ENCODE measurements around the gene MOK.
"Not testable (repeated sequence)": the region's sequence is repeated elsewhere in the genome, so short reads cannot be mapped to it uniquely, and the experiment has no call there.

Gene MOK

GRCh38 chr14:102280376-102280962, 24.5 kb downstream of the MOK start:
- no peak for DNase-seq

GRCh38 chr14:102279688-102280348, 25.1 kb downstream of the MOK start:
- DNase-seq = no peak

- DNase-seq = no peak
Observed at GRCh38 chr14:102279282-102279681, 25.7 kb downstream of the MOK start.

DNA sequence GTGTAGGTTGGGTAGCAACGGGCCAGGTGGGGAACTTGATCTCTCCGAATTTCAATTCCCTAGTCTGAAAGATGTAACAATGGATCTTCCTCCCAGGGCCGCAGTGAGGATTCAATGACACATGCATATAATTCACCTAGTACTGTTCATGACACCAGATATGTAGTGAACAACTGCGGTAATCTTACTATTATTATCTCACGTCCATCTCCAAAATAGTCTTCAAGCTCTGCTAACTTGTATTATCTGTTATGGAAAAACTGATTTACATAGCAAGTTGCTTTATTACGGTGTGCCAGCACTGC, 26.4 kb downstream of the MOK start:
- DNase-seq = no peak

DNA sequence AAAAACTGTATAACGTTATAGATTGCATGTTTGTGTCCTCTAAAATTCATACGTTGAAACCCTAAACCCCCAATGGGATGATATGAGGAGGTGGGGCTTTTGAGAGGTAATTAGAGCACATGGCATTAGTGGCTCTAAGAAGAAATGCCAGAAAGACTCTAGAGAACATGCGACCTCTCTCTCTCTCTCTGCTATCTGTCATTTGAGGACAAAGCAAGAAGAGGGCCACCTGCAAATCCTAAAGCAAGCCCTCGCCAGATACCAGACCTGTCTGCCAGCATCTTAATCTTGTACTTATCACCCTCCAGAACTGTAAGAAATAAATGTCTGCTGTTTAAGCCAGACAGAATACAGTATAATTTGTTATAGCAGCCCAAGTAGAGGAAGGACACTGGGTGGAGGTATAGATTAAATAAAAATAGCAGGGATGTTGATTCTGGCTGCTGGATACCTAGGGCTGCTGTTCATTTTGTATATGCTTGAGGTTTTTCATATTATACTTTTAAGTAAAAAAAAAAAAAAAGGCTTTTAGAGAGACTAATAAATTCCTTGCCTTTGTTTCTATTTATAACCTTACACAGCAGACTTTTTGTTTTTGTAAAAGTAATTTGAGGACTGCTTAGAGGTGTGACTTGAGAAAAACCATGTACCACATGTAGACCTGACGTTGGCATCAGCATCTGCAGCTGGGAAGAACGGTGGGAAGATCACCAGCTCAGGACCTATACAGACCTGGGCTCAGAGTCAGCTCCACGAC, 26.9 kb downstream of the MOK start:
- DNase-seq = peak; percentile 44

GRCh38 chr14:102275866-102276265, 29.1 kb downstream of the MOK start:
- no peak for DNase-seq

- DNase-seq = no peak
Observed at GRCh38 chr14:102272392-102272791, 32.6 kb downstream of the MOK start.

DNA sequence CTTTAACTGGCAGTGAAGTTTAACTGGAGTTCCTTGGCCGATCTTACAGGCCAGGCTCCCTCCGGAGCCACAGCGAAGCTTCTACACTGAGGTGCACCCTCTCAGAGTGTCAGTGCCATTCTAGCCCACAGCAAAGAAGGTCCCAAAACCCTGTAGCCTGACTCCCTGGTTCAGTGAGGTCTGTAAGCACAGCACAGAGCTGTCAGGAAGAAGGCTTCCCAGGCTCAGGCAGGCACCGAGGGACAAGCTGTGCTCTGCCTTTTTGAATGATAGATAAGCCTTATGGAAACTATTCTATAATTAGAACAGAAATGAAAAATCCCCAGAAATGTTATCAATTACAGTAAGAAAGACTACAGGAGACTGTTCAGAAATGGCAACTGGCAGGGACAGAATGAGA, 40.2 kb downstream of the MOK start:
- DNase-seq = no peak

GRCh38 chr14:102264355-102264754, 40.6 kb downstream of the MOK start:
- DNase-seq = no peak

DNA sequence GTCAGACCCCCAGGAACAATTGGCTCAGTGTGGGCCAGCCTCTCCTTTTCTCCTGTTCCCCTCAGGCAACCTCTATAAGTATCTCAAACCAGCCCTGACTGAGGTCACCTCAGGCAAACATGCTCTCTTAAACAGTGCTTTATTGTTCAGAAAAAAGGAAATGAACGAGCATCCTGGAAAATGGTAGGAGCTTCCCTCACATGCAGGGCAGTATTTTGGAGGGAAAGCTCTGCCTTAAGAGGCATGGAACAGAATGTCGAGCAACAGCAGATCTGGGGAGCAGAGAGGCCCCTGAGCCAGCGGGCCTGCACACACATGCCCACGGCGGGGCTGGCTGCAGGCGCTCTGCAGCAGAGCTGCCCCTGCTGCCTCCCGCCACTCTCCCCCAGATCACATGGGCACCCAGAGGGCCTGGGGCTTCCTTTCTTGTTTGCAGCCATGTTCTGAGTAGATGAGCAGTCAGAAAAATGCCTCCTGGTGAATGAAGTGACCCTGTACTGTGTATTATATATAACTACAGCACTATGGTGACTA, 42.0 kb downstream of the MOK start:
- peak; percentile 45 for DNase-seq

DNA sequence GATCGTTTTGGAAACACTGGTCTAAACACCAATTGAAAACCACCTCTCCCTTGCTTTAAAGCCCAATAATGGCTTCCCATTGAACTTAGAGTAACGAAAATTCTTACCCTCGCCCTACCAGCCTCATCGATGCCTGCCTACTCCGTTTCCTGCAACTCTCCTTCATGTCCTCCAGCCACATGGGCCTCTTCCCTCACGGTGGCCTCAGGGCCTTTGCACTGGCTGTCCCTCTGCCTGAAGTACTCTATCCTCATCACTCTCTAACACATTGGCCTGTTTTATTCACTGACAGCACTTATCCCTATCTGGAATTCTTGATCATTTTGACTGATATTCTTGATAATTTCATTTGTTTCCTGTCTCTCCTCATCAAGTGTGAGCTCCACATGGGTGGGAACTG, 46.8 kb downstream of the MOK start:
- no peak for DNase-seq

DNA sequence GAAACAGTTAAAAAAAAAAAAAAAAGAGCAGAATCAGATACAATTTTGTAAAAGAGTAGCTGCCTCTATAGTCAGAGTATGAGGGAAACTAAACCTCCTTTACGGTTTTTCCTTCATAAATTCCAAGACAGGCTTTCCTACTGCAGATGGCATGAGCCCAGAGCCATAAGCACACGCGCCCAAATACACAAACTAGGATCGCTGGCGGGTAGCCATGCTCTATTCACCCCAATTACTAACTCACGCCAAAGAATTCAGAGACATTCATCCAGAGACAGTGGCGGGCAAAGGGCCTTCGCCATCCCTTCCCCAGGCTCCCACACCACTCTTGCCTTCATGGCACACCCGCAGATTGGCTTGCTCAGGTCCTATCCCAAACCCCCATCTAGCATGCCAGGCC, 48.2 kb downstream of the MOK start:
- no peak for DNase-seq

DNA sequence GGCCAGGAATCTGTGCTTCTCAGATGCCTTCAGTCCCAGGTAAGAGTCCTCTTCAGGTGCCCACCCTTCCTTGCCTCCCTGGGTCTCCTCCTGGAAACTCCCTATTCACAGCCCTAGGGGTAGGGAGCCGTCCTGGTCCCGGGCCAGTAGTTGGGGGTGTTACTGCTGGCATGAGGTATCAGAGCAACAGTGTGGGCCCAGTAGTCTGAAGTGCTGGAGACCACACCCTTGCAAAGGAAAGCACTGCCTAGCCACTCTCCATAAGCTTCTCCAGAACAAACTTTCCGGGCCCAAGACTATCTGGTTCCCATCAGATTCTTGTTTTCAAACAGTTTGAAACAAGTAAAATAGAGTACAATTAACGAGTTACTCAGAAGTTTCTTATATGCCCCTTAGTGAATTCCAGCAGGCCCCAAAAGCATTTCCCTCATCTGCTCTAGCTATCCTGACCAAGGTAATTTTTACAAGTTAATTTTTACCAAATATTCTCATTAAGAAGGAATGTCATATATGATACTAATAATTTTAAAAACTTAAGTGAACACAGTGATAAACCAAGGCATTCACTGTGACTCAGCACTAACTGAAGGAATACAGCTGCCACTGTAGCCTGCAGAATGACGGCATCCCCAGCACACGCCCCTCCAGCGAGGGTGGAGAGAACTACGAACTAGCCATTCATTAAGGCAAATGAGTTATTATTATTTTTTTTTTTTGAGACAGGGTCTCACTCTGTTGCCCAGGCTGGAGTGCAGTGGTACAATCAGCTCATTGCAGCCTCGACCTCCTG, 49.4 kb downstream of the MOK start:
- no peak for DNase-seq

GRCh38 chr14:102252834-102253801, 51.8 kb downstream of the MOK start:
- DNase-seq = no peak

DNA sequence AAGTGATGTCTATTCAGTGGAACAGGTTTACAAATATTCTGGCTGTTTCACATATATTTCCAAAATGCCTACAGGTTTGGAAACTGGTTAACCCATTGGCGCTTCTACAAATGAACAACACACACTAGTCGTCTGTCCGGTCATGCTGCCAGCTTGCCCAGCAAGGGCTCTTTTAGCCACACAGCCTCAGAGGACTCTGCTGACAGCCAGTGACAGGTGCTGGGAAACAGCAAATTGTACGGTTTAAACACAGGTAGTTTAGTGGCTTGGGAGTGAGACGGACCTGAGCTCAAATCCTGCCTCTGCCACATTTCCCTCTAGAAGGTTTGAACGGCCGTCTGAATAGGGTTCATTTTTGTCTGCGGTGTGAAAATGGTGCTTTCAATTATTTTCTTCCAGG, 53.8 kb downstream of the MOK start:
- DNase-seq = no peak

GRCh38 chr14:102250636-102251035, 54.3 kb downstream of the MOK start:
- no peak for DNase-seq

DNA sequence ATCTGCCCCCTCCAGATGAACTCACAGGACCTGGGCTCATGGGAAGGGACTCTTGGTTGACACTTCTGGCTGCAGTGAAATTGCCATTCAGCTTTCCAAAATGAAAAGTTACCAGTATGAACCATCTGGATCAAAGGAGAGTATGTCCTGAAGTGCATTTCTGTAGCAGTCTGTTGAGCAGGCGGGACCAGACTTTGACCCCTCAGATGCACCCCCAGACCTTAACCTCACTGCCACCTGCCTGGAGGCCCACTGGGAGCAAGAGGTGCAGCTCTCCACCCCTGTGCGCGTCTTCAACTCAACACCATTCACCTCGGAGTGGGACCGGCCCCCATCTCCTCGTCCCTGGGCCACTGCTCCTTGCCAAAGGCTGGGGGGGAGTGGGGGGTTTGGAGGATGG, 55.0 kb downstream of the MOK start:
- DNase-seq = no peak

DNA sequence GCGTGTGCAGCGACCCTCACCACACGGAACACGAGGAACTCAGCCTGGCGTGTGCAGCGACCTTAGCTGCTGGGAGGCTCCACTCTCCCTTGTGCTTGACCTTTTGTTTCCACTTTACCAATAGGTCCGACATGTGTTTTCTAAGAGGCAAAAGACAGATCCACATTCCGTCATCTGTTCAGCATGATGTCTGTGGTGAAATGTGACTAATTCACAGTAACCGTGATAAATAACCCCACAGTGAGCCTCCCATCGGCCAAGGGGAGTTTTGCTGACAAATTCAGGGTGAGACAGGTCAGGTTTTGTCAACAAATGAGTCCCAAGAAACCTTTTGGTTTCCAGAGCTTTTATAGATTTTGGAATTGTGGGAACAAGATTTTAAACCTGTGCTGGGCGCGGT, 55.9 kb downstream of the MOK start:
- DNase-seq = no peak

DNA sequence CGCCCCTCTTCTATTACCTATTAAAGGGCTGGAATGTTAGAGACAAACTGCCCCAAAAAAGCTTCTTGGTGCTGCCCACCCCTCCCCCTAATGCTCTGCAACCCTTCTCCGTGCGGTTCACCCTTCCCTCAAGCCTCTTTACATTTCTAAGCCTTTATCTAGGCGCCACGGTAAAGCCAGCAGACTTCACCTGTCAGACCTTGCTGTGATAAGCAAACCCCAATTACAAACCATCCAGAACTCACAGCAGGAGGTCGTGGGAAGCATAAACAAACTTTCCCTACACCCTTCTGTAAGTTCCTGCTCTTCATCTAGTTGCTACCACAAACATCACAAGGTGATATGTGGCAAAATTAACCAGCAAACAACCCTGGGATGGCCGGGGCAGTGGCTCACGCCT, 56.8 kb downstream of the MOK start:
- no peak for DNase-seq

DNA sequence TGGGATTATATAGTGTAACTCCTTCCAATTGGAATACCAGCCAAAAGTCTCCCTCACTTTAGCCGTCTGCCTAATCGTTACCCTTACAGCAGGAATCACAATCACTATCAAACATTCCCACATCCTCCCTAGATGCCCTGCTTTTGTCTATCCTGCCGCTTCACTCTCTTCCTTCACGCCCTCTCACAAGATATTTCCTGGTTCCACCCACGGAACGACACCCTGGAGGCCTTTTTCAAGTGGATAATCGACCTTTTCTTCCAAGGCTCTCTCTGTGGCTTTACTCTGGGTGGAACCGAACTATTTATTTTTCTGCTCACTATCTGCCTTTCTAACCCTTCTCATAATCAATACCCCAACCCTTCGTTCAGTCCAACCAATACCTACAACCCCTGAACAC, 58.9 kb downstream of the MOK start:
- DNase-seq = no peak

- not testable (repeated sequence) for DNase-seq
Observed at GRCh38 chr14:102243795-102244194, 61.2 kb downstream of the MOK start.

DNA sequence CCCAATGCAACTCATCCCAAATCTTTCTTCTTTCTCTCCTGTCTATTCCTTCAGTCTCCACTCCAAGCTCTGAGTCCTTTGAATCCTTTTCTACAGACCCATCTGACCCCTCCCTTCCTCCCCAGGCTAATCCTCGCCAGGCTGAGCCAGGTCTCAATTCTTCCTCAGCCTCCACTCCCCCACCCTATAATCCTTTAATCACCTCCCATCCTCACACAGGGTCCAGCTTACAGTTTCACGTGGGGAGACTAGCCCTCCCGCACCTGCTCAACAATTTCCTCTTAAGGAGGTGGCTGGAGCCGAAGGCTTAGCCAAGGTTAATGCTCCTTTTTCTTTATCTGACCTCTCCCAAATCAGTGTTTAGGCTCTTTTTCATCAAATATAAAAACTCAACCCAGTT, 63.8 kb downstream of the MOK start:
- DNase-seq = no peak

Measured in NCI-H1436 (cell line).